ENCODE measurements around the gene NOL4L. TPM values are rescaled to one million over a fixed set of nuclear protein-coding genes. Genes with fewer than 3 reads are reported as not detected.

The NOL4L gene
- total RNA-seq, 1 experiment from 2014 or later: 41.8 TPM

- DNase-seq (ENCODE audit: low spot score): no peak
Observed at GRCh38 chr20:32526125-32526524, 59.0 kb downstream of the NOL4L start.

DNA sequence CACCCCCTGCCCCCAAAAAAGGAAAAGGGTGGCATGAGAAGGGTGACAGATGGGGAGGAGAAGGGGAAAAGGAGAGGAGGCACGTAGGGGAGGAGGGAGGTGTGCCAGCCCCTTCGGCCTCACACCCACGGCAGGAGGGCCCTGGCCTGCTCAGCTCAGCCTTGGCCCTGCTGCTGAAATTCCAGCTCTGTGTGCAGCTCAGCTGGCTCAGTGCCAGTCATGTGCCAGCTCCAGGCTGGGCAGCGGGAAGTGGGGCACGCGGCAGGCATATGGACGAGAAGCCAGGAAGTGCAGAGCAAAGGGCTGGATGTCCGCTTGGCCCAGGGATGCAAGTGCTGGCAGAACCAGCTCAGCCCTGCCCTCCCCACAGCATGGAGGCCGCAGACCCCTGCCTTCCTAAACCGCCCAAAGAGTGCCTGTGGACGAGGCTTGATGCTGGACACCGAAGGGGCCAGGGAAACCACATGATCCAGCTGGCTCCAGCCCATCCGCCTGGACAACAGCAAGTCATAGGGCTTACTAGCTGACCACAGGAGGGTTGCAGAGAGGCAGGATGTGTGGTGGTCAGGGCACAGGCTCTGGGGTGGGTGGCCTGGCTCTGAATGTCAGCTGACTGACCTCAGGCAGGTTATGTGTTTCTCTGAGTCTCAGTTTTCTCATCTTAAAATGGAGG is 60.2 kb downstream of the NOL4L start:
- peak; percentile 37 for DNase-seq (ENCODE audit: low spot score)

DNA sequence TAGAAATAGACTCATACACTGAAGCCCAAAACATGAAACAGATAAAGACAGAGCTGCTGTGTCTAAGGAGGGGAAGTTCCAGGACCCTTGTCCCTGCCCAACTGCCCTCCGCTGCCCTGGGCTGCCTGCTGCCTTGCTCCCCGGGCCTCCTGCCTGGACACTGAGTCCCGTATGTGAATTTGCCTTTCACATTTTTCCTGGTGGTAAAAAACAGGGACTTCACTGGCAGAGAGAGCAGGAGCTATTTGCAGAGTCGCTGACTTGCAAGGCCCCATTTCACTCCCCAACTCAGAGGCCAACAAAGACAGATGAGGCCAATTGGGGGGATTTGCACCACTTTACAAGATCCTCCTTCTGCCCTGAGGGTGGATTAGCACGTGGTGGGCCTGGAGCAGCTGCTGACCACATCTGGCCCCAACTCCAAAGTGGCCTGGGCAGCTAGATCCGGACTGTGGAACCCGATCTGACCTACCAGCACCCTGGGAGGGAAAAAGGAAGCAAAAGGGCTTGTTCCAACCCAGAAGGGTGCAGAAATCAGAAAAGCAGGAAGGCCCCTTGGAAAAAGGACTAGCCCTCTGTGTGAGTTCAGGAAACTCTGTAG is 61.4 kb downstream of the NOL4L start:
- no peak for DNase-seq (ENCODE audit: low spot score)

GRCh38 chr20:32522776-32523612 is 62.1 kb downstream of the NOL4L start:
- DNase-seq (ENCODE audit: low spot score): no peak

- DNase-seq (ENCODE audit: low spot score): no peak
Observed at GRCh38 chr20:32522526-32522775, 62.7 kb downstream of the NOL4L start.

DNA sequence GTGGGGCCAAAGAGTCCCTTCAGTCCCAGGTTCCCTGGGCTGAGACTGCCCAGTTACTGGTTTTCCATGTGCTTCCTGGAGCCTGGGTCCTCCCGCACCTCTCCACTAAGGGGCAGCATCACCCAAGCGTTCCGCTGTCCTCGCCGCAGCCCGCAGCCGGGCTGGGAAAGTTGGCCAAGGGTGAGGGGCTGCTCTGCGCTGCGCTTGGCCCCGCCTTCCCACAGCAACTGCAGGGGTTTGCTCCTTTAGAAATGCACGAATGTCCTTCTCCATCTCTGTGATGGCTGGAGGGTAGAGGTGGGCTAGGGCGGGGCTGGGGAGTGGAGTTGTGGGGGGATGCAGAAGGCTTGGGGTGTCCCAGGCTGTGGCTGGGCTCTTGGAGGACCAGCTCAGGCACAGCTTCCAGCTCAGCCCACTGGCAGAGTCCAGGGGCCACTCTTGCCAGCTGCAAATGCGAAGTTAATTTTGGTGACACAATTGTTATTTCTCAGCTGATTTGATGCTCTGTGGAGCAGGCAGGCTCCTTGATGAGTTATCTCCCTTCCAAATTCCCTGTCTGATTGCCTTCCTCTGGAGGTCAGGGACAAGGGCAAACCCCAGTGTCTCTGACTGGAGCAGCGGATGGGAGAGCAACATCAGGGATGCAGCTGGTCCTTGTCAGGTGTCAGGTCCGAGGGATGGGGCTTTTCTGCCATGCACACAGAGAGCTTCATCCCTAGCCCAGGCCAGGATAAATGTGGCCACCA is 63.2 kb downstream of the NOL4L start:
- DNase-seq (ENCODE audit: low spot score): peak; percentile 79

GRCh38 chr20:32520927-32521203 is 64.3 kb downstream of the NOL4L start:
- DNase-seq (ENCODE audit: low spot score): no peak

DNA sequence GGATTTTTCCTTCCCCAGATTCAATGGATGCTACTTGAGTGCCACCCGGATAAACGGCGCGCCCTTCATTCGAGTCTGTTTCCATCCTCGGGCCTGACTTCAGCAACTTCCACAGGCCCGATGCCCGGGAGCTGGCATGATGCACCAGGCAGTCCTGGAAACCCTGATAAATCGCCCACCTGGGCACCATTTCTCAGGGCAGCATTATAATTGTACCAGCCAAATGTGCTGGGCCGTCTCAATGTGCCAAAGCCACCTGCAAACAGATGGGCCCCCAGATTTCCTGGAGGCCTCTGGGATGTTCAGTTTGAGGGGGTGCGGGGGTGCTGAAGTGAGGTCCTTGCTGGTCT is 65.8 kb downstream of the NOL4L start:
- no peak for DNase-seq (ENCODE audit: low spot score)

- DNase-seq (ENCODE audit: low spot score): no peak
Observed at GRCh38 chr20:32518593-32519380, 66.3 kb downstream of the NOL4L start.

GRCh38 chr20:32517914-32518592 is 67.1 kb downstream of the NOL4L start:
- no peak for DNase-seq (ENCODE audit: low spot score)

DNA sequence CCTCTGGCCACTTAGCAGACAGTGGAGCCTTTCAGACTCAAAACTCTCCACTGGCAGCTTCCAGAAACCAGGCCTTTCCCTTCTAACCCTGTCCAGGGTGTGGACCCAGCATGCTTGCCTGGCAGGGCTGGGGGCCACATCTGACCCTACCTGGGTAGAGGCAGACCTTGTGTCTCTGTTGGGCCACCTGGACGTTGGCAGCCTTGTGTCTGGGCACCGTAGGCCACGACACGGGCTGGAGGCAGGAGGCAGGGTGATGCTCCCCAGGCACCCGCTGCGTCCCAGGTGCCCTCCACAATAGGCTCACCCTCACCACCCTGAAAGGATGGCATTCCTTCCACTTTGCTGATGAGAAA is 67.6 kb downstream of the NOL4L start:
- DNase-seq (ENCODE audit: low spot score): no peak

- no peak for DNase-seq (ENCODE audit: low spot score)
Observed at GRCh38 chr20:32516583-32517517, 68.3 kb downstream of the NOL4L start.

DNA sequence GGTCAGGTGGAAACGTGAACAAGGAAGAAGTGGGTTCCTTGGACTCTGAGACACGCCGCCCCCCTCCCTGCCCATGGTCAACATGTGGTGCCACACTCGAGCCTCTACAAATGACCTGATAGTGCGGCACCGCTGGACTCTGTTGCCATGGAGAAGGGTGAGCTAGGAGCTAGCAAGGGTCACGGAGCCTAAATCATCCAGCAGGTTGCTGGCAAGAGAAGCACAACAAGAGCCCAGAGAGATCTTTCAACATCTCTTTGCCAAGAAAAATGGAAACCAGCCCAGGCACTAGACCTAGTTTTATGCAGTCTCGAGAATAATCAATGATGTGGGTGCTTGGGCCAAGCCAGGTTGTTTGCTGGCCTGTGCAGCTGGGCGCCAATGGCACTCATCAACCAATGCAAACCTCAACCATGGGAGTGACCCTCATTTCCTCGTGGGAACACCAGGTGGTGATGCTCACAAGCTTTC is 69.5 kb downstream of the NOL4L start:
- DNase-seq (ENCODE audit: low spot score): peak; percentile 23

- DNase-seq (ENCODE audit: low spot score): no peak
Observed at GRCh38 chr20:32514760-32515159, 70.4 kb downstream of the NOL4L start.

GRCh38 chr20:32513031-32513866 is 71.9 kb downstream of the NOL4L start:
- no peak for DNase-seq (ENCODE audit: low spot score)

DNA sequence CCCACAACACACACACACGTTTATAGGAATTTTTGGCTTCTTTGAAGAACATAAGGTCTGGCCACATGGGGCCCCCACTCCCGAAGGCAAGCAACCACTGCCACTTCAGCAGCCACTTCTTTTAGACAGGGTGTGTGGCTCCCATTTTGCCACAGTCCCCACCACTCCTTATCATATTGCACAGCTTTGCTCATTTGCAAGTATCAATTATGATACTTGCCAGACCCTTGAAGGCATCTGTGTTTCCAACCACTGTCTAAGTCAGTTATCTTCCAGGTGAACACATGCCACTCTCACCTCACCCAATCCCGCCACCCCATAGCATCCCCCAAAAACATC is 73.1 kb downstream of the NOL4L start:
- DNase-seq (ENCODE audit: low spot score): no peak

DNA sequence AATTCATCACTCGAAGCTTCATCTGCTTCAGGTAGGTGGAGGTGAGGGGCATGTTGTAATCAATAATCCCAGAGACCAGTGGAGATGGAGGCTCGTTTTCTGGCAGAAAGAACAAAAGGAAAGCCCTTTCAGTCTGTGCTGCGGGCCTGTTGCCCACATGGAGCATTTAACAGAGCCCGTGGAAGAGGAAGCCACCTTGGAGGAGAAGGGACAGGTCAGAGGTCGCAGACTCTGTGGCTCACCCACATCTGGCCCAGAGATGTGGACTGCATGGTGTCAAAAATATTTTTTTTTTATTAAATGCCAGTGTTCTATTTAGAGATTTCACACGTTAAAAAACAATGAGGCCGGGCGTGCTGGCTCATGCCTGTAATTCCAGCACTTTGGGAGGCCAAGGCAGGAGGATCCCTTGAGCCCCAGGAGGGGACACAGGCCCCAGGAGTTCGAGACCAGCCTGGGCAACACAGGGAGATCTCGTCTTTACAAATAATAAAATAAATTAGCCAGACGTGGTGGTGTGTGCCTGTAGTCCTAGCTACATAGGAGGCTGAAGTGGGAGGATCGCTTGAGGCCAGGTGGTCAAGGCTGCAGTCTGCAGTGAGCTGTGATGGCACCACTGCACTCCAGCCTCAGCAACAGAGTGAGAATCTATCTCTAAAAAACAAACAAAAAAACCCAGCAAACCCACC is 73.6 kb downstream of the NOL4L start:
- no peak for DNase-seq (ENCODE audit: low spot score)

GRCh38 chr20:32510601-32511357 is 74.4 kb downstream of the NOL4L start:
- peak; percentile 60 for DNase-seq (ENCODE audit: low spot score)
